ENCODE data around the gene TYMP.

Gene TYMP

DNA sequence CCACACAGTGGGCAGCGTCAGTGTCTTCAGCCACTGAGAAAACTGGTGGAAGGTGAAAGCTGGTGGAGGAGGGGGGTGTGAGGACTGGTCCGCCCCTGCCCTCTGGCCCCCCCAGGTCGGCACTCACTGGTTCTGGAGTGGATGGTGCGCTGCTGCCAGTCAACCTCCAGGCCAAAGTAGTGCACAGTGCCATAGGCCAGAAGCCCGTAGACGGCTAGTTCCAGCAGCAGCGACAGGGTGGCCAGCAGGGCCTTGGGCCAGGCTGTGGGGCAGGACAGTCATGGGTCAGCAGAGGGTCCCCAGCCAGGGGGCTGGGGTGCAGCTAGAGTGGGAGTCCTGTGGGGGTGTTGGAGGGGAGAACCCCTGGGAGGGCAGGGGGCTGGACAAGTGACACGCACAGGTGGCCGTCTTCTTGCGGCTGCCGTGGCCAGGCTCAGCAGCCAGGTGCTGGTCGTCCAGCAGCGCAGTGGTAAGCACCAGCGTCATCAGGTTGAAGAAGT lies 24.5 kb downstream of the TYMP start:
- no peak for DNase-seq (ENCODE audit: low spot score)

DNA sequence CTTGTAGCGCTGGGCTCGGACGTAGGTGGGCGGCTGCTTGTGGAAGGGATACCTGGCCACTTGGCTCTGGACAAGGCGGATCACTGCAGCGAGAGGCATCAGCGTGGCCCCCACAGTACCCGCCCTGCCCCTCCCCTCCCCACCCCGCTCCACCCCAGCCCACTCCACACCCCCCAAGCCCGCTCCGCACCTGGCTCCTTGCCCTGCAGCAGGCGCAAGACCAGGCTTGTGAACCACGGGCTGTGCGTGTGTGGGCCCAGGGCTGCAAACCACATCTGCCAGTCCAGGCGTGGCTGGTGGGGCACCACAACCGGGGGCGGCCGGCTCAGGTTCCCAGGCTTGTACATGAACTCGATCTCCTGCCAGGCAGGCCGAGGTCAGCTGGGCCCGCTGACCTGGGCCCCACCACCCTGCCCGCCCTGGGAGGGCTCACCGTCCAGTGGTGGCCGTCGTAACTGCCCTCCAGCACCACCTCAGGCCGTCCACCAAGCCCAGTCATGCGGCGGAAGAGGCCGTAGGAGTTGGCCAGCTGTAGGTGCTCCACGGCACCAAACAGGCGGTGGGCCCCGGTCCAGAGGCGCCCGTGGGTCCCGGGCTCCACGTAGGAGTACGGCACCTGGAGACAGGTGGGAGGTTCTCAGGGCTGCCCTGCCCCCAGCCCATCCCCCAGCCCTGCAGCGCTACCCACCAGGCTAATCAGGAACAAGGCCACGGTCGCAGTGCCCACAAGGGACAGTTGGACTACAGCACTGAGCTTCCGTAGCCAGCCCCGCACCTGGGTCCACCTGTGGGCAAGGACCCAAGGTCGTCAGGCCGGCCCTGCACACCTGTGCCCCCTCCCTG lies 25.2 kb downstream of the TYMP start:
- no peak for DNase-seq (ENCODE audit: low spot score)

DNA sequence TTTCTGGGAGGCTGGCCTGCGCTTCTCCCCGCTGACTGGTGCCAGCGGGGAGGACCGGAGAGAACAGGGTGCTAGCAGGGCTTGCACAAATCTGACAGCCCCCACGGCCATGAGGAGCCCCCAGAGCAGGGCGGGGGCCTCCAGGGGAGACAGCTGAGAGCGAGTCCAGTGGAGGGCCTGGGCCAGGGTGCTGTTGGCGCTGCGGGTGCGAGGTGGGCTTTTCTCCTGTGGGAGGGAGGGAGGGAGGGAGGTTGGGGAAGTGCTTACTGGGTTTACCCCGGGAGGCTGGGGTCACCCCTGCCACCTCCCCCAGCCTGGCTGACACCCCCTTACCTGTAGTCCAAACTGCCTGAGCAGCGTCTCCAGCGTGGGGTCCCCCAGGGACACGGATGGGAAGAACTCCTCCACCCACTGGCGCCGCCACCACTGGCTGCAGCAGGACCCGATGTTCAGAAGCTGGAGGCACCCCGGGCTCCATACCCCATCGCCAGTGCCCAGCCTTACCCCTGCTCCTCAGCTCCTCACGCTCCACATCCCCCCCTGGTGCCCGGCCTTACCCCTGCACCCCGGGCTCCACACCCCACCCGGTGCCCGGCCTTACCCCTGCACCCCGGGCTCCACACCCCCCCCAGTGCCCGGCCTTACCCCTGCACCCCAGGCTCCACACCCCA lies 26.2 kb downstream of the TYMP start:
- no peak for DNase-seq (ENCODE audit: low spot score)

DNA sequence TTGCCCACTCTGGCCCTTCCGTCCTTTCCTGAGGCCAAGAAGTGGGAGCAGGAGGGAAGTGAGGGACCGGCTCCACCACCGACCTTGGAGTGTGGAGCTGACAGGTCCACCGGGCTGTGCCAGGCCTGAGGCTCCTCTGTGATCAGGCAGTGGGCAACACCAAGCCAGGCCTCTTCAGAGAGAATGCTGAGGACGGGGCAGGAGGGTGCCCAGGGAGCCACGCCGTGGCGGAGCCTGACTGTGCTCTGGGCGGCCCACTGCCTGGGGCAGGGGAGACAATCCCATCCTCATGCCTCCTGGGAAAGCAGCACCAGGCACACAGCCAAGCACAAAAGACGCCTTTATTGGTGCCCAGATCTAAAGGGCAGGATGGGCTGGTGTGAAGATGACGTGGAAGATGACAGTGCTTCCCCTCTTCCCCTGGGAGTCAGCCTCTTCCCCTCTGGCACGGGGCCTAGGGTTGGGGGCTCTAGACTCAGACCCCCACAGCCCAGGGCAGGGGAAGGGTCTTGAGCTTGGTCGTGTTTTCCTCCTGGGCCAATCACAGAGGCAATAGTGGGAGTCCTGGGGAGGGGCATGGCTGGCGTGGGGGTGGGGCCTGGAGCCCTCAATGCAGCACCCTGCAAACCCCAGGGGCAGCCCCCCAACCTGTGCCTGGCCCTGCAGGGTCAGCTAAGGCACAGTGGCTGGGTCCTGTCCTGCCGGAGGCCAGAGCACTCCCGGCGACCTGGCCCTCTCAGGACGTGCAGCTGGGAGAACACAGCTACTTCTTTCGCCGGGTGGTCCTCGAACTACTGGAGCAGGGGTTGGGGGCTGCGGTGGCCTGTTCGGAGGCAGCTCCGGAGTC lies 27.0 kb downstream of the TYMP start:
- DNase-seq (ENCODE audit: low spot score): no peak

DNA sequence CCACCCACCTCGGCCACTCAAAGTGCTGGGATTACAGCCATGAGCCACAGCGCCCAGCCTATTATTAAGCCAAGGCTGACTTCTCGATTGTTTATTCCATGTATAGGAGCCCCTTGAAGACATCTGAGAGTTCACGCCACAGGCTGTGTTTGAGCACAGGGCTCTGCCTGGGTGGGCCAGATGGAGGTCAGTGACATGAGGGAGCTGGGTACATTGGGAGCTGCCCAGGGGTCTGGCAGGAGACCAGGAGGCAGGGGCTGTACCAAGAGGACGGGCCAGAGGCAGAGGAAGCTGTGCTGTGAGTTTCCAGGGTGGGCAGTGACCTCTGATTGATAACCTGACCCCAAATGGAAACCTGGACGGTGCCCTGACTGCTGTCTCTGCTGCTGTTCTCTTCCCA lies 27.7 kb downstream of the TYMP start:
- DNase-seq (ENCODE audit: low spot score): no peak

DNA sequence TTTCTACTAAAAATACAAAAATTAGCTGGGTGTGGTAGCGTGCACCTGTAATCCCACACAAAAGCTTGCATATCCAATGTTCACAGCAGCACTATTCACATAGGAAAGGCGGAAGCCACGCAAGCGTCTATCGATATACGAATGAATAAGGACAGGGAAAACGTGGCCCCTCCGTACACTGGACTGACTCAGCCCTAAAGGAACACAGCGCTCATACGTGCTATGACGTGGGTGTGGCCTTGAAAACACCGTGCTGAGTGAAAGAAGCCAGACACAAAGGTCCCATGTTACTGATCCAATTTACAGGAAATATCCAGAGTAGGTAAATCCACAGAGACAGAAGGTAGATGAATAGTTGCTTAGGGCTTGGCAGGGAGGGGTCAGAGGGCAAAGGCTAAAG lies 29.4 kb downstream of the TYMP start:
- no peak for DNase-seq (ENCODE audit: low spot score)

DNA sequence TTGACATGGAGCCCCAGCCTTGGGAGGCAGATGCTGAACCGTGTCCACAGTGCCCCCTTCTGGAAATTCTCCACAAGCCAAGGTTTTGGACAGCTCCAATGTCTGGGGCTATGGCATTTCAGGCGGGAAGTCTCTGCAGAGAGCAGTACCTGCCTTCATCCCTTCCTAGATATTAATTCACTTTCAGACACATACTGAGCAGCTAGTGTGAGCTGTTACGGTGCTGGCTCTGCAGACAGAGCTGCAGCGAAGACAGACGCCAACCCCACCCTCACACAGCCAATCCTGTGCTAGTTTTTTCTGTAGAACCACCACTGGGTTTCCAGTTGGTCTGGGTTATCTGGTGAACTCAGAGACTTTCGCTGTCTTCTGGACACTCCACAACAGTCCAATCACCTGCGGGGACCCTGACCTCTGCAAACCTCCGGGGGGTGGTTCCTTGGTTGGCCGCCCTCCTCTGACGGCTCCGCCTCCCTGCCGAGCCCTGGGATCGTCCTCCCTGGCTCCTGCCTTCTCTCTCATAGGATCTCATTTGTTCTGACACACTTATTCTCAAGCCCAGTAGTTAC lies 31.4 kb downstream of the TYMP start:
- DNase-seq (ENCODE audit: low spot score): peak; percentile 88

DNA sequence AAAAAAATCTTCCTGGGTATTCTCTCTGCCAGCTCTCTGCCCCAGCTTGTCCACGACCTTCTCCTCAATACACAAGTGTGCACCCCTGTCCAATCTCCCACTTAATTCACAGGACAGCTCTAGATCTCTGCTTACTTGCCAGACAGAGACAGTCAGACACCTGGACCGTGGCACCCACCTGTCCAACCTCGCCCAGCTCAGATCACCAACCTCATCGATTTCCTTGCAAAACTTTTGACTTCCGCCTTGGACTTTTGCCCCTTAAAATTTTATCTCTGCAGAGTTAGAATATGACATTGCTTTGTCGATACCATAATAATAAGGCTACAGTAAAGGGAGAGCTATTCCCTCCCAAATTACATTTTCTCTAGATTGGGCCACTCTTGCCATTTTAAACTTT lies 32.7 kb downstream of the TYMP start:
- no peak for DNase-seq (ENCODE audit: low spot score)

DNA sequence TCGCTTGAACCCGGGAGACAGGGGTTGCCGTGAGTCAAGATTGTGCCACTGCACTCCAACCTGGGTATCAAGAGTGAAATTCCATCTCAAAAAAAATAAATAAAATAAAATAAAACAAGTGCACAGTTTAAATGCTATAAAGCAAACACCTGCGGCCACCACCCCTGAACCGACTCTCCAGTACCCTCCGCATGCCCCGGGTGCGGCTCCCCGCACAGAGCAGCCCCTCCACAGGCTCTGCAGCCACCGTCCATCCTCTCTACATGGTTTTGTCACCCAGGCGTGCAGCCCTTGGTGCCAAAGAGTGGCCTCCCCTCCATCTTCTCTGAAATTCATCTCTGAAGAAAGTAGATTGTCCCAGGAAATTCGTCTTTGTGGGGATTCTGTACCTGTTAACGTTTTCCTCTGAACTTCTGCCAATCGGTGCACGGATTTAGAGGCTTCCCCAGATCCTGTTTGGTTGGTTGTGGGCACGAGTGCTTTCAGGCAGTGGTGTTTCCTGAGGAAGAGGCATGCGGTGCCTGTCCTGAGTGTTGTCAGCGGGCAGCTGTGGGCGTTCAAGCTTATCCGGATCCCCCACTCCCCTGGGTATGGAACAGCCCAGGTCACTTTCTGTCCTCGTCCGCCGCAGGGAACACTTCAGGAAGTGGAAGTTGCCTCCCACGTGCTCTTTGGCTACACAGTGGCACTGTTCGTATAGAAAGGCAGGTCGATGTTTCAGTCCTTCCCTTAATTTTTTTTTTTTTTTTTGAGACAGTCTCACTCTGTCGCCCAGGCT lies 39.1 kb downstream of the TYMP start:
- no peak for DNase-seq (ENCODE audit: low spot score)

DNA sequence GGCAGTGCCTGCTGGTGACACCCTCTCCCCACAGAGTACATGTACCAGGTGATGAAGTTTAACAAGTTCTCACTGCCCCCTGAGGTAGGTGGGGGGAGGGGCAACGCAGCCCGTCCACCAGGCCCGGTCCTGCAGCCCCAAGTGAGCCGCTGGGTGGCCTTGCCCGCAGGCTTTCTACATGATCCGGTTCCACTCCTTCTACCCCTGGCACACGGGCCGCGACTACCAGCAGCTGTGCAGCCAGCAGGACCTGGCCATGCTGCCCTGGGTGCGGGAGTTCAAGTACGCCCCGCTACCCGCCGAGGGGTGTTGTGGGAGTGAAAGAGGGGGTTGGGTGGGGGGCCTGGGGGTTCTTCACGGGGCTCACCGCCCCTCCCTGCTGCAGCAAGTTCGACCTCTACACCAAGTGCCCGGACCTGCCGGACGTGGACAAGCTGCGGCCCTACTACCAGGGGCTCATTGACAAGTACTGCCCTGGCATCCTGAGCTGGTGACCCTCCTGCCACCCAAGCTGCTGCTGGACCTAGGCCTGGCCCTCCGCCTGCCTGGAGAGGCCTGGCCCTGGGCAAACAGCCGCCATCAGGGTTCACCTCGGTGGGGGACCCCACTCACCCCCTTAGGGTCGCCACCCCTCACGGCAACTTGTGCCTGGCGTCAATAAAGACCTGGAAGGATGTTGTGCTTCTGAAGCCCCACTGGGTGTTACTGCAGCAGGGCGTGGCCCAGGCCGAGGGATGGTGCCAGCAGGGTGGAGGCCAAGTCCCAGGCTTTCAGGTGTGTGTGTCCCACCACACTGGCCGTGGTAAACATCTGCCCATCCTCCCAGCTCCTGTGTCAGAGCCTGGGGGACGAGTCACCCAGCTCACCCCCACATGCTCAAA lies 40.2 kb downstream of the TYMP start:
- DNase-seq (ENCODE audit: low spot score): no peak

DNA sequence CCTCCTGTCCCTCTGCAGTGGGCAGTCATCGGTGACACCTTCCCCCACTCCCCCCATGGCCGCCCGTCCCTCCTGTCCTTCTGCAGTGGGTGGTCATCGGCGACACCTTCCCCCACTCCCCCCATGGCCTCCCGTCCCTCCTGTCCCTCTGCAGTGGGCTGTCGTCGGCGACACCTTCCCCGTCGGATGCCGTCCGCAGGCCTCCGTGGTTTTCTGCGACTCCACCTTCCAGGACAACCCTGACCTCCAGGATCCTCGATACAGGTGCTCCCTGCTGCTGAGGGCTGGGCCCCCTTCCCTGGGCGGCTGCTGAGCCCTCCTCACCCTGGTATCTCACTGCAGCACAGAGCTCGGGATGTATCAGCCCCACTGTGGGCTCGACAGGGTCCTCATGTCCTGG lies 40.9 kb downstream of the TYMP start:
- DNase-seq (ENCODE audit: low spot score): no peak

DNA sequence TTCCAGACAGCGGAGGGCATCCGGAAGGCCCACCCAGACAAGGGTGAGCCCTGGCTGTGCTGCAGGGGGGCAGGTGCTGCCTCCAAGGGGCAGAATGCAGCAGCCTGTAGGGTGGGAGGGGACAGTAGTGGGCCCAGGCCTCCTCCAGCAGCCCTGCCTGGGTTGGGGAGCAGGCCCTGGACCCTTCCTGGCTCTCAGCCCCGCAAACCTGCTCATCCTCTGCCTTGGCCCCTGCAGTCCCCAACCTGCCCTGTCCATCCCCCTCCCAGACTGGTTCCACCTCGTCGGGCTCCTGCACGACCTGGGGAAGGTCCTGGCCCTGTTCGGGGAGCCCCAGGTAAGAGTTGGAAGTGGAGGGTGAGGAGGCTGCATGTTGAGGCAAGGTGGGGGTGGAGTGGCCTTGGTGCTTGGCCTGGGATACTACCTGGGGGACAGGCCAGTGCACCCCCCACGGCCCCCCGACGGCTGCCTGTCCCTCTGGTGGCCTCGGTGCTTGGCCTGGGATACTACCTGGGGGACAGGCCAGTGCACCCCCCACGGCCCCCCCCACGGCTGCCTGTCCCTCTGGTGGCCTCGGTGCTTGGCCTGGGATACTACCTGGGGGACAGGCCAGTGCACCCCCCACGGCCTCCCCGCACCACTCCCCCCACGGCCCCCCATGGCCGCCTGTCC lies 41.7 kb downstream of the TYMP start:
- DNase-seq (ENCODE audit: low spot score): no peak

DNA sequence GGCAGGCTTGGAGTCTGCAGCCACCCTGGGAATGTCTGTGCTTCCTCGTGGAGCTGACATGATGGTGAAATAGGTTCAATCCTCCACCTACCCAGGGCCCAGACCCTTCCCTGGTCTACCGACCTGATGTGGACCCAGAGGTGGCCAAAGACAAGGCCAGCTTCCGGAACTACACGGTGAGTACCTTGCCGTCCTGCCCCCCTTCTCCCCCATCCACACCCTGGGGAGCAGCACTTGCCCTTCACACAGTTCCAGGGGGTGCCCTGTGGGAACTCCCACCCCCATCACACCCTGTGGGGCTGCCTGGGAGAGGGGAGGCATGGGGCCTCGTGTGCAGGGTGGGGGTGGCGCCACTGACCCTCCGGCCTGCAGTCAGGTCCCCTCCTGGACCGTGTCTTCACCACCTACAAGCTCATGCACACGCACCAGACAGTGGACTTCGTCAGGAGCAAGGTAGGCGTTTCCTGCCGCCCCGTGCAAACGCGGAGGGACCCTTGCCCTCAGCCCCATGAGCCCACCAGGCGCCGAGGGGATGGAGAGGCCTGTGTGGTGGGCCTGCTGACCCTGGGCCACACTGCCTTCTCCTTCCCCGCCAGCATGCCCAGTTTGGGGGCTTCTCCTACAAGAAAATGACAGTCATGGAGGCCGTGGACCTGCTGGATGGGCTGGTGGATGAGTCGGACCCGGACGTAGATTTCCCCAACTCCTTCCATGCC lies 42.4 kb downstream of the TYMP start:
- no peak for DNase-seq (ENCODE audit: low spot score)

DNA sequence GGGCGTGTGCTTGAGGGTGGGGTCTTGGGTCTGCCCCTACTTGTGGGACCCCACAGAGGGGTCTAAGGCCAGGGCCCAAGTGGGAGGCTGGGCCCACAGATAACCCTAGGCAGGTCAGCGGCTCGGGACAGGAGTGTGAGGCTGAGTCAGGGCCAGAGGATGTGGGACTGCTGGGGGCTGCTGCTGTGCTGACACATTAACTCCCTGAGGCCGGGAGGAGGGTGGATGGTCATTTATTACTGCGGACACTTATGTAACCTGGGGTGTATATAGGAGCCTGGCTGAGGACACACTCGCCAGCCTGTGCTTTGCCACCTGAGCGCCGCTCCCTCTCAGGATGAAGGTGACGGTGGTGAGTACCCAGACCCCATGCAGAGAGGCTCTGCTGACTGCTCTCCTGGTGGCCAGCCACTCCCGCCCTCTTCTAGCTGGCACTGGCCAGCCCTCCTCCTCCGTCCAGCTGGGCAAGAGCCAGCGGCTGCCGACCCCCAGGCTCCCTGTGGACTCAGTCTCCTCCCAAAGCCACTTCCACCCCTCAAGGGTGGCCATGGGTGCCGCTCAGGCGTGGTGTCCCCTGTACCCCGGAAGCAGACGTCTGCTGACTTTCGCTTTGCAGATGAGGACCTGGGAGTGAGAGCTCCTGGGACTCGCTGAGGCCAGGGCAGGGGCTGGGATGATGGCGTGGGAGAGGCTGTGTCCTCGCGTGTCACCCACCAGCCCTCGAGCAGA lies 43.1 kb downstream of the TYMP start, which contains the start of gene MIOX:
Gene MIOX (plus strand): TSS at position 299 of the 729 bp plus-strand sequence. CDS start 39 bp downstream, at position 338.
- DNase-seq (ENCODE audit: low spot score): no peak

DNA sequence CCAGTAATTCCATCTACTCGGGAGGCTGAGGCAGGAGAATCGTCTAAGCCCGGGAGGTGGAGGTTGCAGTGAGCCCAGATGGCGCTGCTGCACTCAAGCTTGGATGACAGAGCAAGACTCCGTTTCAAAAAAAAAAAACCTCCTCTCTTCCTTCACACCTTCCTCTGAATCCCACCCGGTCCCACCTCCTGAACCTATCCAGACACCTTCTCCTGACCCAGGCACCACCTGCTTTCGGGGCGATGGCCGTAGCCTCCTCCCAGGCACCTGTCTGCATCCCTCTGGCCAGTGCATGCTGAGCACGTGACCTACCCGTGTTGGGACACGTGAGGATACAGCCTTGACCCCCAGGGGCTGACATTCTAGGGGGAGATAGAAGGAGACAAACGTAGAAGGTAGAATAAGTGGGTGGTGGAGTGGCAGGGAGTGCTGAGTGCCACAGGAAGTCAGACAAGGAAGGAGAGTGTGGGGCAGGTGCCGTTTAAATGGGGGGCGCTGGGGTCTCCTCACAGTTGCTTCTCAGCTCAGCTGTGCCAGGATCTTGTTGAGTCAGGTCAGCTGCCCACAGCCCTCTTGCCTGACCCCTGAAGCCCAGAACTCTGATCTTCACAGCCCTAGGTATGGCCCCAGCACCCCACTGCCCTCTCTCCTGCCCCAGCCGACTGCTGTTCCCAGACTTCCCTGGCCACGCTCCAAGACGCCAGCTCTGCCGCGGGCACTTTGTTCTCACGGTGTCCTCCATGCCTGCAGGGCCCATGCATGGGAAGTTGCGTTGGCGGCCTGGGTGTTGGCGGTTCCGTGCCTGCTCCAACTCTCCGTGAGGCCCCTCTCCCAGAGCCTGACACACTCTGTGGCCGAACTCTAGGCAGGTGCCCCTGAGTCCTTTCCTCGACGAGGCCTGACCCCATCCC lies 44.3 kb downstream of the TYMP start:
- DNase-seq (ENCODE audit: low spot score): no peak

DNA sequence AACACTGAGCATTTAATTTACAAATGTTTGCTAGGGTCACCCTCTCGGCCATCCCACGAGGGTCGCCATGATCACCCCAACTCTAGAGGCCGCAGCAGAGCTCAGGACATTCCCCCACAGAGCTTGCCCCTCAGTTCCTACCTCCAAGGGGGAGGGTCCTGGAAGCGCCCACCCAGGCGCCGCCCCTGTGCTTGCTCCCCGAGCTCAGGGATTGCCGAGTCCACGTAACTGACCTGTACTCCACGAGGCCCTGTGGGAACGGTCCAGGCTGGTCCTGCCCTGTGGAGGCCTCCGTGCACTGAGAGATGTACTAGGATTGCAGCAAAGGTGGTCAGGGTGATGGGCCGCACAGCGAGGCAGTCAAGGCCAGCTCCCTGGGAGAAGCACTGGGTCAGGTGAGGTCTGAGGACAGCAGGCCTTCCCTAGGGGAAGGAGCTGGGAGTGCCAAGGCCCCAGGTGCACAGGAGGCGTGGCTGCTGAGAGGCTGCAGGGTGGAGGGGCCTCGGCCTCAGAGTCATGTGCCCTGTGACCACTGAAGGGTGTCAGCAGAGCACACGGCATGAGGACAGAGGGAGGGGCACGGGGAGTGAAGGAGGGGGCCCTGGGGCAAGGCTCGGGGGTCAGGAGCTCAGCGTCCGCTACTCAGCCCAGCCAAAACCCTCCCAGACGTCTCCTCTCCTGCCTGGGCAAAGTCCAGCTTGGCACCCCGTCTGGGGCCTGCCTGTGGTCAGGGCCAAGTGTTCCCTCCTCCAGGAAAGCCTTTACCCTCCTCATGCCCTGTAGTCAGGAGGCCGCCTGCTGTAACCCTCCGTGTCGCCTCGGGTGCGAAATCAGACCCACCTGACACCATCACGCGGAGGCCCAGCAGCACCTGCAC lies 45.6 kb downstream of the TYMP start:
- no peak for DNase-seq (ENCODE audit: low spot score)
